ENCODE results near the gene VWA8.

The VWA8 gene

DNA sequence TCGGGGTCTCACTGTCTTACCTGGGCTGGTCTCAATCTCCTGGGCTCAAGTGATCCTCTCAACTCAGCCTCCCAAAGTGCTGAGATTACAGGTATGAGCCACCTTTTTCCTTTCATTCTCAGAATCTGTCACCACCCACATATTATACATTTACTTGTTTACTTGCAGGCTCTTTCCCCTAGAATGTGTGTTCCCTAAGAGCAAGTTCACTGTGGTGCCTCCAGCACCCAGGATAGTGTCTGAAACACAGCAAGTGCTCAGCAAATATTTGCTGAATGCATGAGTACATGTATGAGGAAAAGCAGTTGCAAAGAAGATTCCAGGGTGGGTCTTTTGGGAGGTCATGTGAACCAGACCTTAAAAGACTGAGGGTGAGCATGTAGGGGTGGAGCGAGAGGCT is 406.7 kb downstream of the VWA8 start (continued):
- TF ChIP-seq KLF17 (tag by site-specific recombination; IDR thresholded peaks at IDR 0.05), result no peak
- TF ChIP-seq ZIC2 (tag by site-specific recombination; IDR thresholded peaks at IDR 0.05), result no peak
- no peak for TF ChIP-seq ZNF843 (tag by site-specific recombination; IDR thresholded peaks at IDR 0.05)
- TF ChIP-seq ZNF26 (tag by site-specific recombination; IDR thresholded peaks at IDR 0.05), result no peak

- ChIA-PET POLR2A (no interaction called here), CTCF (no interaction called here)
- H3K27ac ChIP-seq (ENCODE audit: extremely low read depth, low read depth, low read length), result no peak overlapping the region
Measured at GRCh38 chr13:41552031-41552430, 408.9 kb downstream of the VWA8 start.

DNA sequence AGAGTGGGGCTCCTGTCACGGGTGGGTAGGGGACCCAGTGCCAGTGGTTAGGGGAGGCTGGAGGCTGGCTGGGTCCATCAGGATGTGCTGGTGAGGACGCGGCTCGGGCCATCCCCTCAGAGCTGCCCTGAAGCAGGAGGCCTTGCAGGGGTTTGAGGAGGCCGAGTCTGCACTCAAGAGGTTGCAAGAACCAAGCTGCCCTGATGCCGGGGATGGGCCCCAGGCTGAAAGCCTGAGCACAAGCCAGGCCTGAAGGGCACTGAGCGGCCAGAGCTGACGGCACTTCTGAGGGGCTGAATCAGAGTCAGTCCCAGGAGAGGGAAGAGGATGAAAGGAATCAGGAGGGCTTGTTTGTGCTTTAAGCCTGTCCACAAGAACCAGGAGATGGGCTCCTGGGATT is 410.6 kb downstream of the VWA8 start:
- no peak overlapping the region for H3K27ac ChIP-seq (ENCODE audit: extremely low read depth, low read depth, low read length)
- CTCF ChIA-PET, result no interaction called here
- TF ChIP-seq SCRT2 (tag by site-specific recombination; IDR thresholded peaks at IDR 0.05) (no peak), EGR2 (tag by site-specific recombination; IDR thresholded peaks at IDR 0.05; ENCODE audit: low read depth) (no peak), HOXC10 (CRISPR knock-in tag; IDR thresholded peaks at IDR 0.05) (no peak), YY1 (tag by site-specific recombination; IDR thresholded peaks at IDR 0.05) (no peak), ZNF121 (tag by site-specific recombination; IDR thresholded peaks at IDR 0.05) (no peak), KLF10 (tag by site-specific recombination; IDR thresholded peaks at IDR 0.05) (no peak), ZXDB (tag by site-specific recombination; IDR thresholded peaks at IDR 0.05) (no peak), ZNF600 (tag by site-specific recombination; IDR thresholded peaks at IDR 0.05) (no peak), KLF8 (tag by site-specific recombination; IDR thresholded peaks at IDR 0.05) (no peak), SP2 (tag by site-specific recombination; IDR thresholded peaks at IDR 0.05) (no peak), ZNF132 (tag by site-specific recombination; IDR thresholded peaks at IDR 0.05; ENCODE audit: borderline replicate concordance) (no peak)
- TF ChIP-seq, protein P1, sequence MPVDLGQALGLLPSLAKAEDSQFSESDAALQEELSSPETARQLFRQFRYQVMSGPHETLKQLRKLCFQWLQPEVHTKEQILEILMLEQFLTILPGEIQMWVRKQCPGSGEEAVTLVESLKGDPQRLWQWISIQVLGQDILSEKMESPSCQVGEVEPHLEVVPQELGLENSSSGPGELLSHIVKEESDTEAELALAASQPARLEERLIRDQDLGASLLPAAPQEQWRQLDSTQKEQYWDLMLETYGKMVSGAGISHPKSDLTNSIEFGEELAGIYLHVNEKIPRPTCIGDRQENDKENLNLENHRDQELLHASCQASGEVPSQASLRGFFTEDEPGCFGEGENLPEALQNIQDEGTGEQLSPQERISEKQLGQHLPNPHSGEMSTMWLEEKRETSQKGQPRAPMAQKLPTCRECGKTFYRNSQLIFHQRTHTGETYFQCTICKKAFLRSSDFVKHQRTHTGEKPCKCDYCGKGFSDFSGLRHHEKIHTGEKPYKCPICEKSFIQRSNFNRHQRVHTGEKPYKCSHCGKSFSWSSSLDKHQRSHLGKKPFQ (tag by site-specific recombination; IDR thresholded peaks at IDR 0.05), result no peak

More at GRCh38 chr13:41552031-41552430, 408.9 kb downstream of the VWA8 start:
- no peaks in the 10 kb centered on the region for H3K4me1 ChIP-seq (ENCODE audit: control insufficient read depth, insufficient read depth, low read length)
- TF ChIP-seq ZNF140 (tag by site-specific recombination; IDR thresholded peaks at IDR 0.05) (no peak), ZIC2 (tag by site-specific recombination; IDR thresholded peaks at IDR 0.05) (no peak), ZNF521 (tag by site-specific recombination; IDR thresholded peaks at IDR 0.05) (no peak), GLIS1 (tag by site-specific recombination; IDR thresholded peaks at IDR 0.05) (no peak), ZNF354C (tag by site-specific recombination; IDR thresholded peaks at IDR 0.05; ENCODE audit: borderline replicate concordance, low read depth) (no peak), BCL11B (tag by site-specific recombination; IDR thresholded peaks at IDR 0.05; ENCODE audit: low read depth) (no peak), ZNF529 (tag by site-specific recombination; IDR thresholded peaks at IDR 0.05; ENCODE audit: insufficient replicate concordance) (no peak), FEZF1 (tag by site-specific recombination; IDR thresholded peaks at IDR 0.05) (no peak), ZNF404 (tag by site-specific recombination; IDR thresholded peaks at IDR 0.05) (no peak), ZBTB1 (tag by site-specific recombination; IDR thresholded peaks at IDR 0.05) (no peak), ZNF274 (IDR thresholded peaks at IDR 0.05; ENCODE audit: low read length) (no peak), ZNF274 (tag by site-specific recombination; IDR thresholded peaks at IDR 0.05; ENCODE audit: borderline replicate concordance) (no peak), ZSCAN16 (tag by site-specific recombination; IDR thresholded peaks at IDR 0.05) (no peak), ZBTB44 (tag by site-specific recombination; IDR thresholded peaks at IDR 0.05) (no peak), ZNF341 (tag by site-specific recombination; IDR thresholded peaks at IDR 0.05; ENCODE audit: low read depth) (no peak)
- TF ChIP-seq, protein P2, sequence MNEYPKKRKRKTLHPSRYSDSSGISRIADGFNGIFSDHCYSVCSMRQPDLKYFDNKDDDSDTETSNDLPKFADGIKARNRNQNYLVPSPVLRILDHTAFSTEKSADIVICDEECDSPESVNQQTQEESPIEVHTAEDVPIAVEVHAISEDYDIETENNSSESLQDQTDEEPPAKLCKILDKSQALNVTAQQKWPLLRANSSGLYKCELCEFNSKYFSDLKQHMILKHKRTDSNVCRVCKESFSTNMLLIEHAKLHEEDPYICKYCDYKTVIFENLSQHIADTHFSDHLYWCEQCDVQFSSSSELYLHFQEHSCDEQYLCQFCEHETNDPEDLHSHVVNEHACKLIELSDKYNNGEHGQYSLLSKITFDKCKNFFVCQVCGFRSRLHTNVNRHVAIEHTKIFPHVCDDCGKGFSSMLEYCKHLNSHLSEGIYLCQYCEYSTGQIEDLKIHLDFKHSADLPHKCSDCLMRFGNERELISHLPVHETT (tag by site-specific recombination; IDR thresholded peaks at IDR 0.05), result no peak
- TF ChIP-seq, protein P3, sequence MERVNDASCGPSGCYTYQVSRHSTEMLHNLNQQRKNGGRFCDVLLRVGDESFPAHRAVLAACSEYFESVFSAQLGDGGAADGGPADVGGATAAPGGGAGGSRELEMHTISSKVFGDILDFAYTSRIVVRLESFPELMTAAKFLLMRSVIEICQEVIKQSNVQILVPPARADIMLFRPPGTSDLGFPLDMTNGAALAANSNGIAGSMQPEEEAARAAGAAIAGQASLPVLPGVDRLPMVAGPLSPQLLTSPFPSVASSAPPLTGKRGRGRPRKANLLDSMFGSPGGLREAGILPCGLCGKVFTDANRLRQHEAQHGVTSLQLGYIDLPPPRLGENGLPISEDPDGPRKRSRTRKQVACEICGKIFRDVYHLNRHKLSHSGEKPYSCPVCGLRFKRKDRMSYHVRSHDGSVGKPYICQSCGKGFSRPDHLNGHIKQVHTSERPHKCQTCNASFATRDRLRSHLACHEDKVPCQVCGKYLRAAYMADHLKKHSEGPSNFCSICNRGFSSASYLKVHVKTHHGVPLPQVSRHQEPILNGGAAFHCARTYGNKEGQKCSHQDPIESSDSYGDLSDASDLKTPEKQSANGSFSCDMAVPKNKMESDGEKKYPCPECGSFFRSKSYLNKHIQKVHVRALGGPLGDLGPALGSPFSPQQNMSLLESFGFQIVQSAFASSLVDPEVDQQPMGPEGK (tag by site-specific recombination; IDR thresholded peaks at IDR 0.05), result no peak
- no peak overlapping the region for H3K4me3 ChIP-seq (ENCODE audit: low read depth, low read length)
- no peaks in the 10 kb centered on the region for H3K9me3 ChIP-seq (ENCODE audit: control insufficient read depth, insufficient read depth, low read depth, low read length)
- no peaks in the 10 kb centered on the region for H3K36me3 ChIP-seq (ENCODE audit: control insufficient read depth in 2 of 2, insufficient read depth in 1 of 2, low read length in 2 of 2)

More for the DNA sequence above, 410.6 kb downstream of the VWA8 start:
- no peaks in the 10 kb centered on the region for H3K9me3 ChIP-seq (ENCODE audit: control insufficient read depth, insufficient read depth, low read depth, low read length)
- H3K4me1 ChIP-seq (ENCODE audit: control insufficient read depth, insufficient read depth, low read length), result no peaks in the 10 kb centered on the region
- POLR2A ChIA-PET, result no interaction called here
- no peak overlapping the region for H3K4me3 ChIP-seq (ENCODE audit: low read depth, low read length)
- no peaks in the 10 kb centered on the region for H3K36me3 ChIP-seq (ENCODE audit: control insufficient read depth in 2 of 2, insufficient read depth in 1 of 2, low read length in 2 of 2)
